GM23338 (cell line): Measurements from ENCODE around the gene SIRT6. TPM values are rescaled to one million over a fixed set of nuclear protein-coding genes. Genes with fewer than 3 reads are reported as not detected.

Experiments
- ATAC-seq: fragments of 200-7000 bp; cut with Tn5 transposase; 3 replicates; pipeline ENCODE4 v1.9.1; 2020
- DNase-seq: peaks from one replicate; pipeline ENCODE4 v3.0.0-alpha.2; 2015; ENCODE audit warnings: low spot score
- H2AFZ ChIP-seq: fragments of 200-600 bp; sonication (generic); 2 replicates; pipeline ENCODE4 v1.8.0; 2016; ENCODE audit warnings: antibody characterized with exemption, mild to moderate bottlenecking, moderate library complexity
- H3F3A ChIP-seq: fragments of 200-600 bp; sonication (generic); replicated peaks from 2 replicates; pipeline ENCODE4 v1.8.0; 2017; ENCODE audit warnings: antibody characterized with exemption, mixed run types, low read depth
- H3K27ac ChIP-seq: fragments of 200-600 bp; sonication (generic); 2 replicates; pipeline ENCODE4 v1.6.1; 2016; ENCODE audit warnings: low read depth
- H3K27me3 ChIP-seq: fragments of 200-600 bp; sonication (generic); 2 replicates; pipeline ENCODE4 v1.8.0; 2016; ENCODE audit warnings: mild to moderate bottlenecking, mixed run types, moderate library complexity; ENCODE audit not compliant: insufficient read depth
- H3K36me3 ChIP-seq: fragments of 200-600 bp; sonication (generic); 2 replicates; pipeline ENCODE4 v1.8.0; 2016; ENCODE audit warnings: mild to moderate bottlenecking; ENCODE audit not compliant: insufficient read depth
- H3K4me1 ChIP-seq: fragments of 200-600 bp; sonication (generic); 2 replicates; pipeline ENCODE4 v1.8.0; 2016; ENCODE audit warnings: mild to moderate bottlenecking, moderate library complexity; ENCODE audit not compliant: insufficient read depth
- H3K4me2 ChIP-seq: fragments of 200-600 bp; sonication (generic); 2 replicates; pipeline ENCODE4 v1.7.1; 2017; ENCODE audit warnings: mixed run types
- H3K4me3 ChIP-seq: fragments of 200-600 bp; sonication (generic); 2 replicates; pipeline ENCODE4 v1.6.1; 2016; ENCODE audit warnings: mixed run types
- H3K79me2 ChIP-seq: fragments of 200-600 bp; sonication (generic); replicated peaks from 2 replicates; pipeline ENCODE4 v1.8.0; 2017; ENCODE audit warnings: mild to moderate bottlenecking; ENCODE audit not compliant: insufficient read depth
- H3K9me2 ChIP-seq: fragments of 200-600 bp; sonication (generic); 2 replicates; pipeline ENCODE4 v1.8.0; 2017; ENCODE audit not compliant: insufficient read depth
- H4K20me1 ChIP-seq: fragments of 200-600 bp; sonication (generic); replicated peaks from 2 replicates; pipeline ENCODE4 v1.8.0; 2017; ENCODE audit warnings: mild to moderate bottlenecking; ENCODE audit not compliant: insufficient read depth
- H3K27ac Mint-ChIP-seq: 2 replicates; pipeline ENCODE4 v1.8.0; 2020; ENCODE audit warnings: inconsistent platforms, mild to moderate bottlenecking, moderate library complexity, mixed read lengths
- H3K27me3 Mint-ChIP-seq: 3 replicates; pipeline ENCODE4 v1.8.0; 2022; ENCODE audit warnings: low read depth, mild to moderate bottlenecking, moderate library complexity, mixed read lengths, inconsistent platforms; ENCODE audit not compliant: insufficient read depth, poor library complexity
- H3K36me3 Mint-ChIP-seq: 3 replicates; pipeline ENCODE4 v1.8.0; 2021; ENCODE audit warnings: low read depth, mild to moderate bottlenecking, inconsistent platforms, moderate library complexity, mixed read lengths
- H3K4me1 Mint-ChIP-seq: 3 replicates; pipeline ENCODE4 v1.8.0; 2020; ENCODE audit warnings: mild to moderate bottlenecking, inconsistent platforms, mixed read lengths
- H3K4me3 Mint-ChIP-seq: 3 replicates; pipeline ENCODE4 v1.8.0; 2021; ENCODE audit warnings: moderate library complexity, mild to moderate bottlenecking, inconsistent platforms, mixed read lengths
- H3K9me3 Mint-ChIP-seq: 3 replicates; pipeline ENCODE4 v1.8.0; 2020; ENCODE audit warnings: moderate library complexity, mild to moderate bottlenecking, inconsistent platforms, mixed read lengths
- CREB1 ChIP-seq: fragments of 250-450 bp; sonication (Bioruptor Pico); IDR thresholded peaks from 2 replicates; pipeline ENCODE4 v1.5.0; 2020; ENCODE audit warnings: low read depth, mild to moderate bottlenecking, moderate library complexity
- CTCF ChIP-seq, 2 experiments: fragments of 200-600 bp in 1 of 2; sonication (generic) in 1 of 2; conservative IDR thresholded peaks; 2 replicates each; pipeline versions ENCODE4 v1.5.1 to v1.6.1; 2016 to 2017; ENCODE audit warnings: antibody characterized with exemption in 2 of 2, low read depth in 2 of 2, mild to moderate bottlenecking in 2 of 2, moderate library complexity in 1 of 2
- ETS1 ChIP-seq: IDR thresholded peaks from 2 replicates; pipeline ENCODE4 v1.6.1; 2016; ENCODE audit warnings: antibody characterized with exemption
- STAT1 ChIP-seq: IDR thresholded peaks from one replicate; pipeline ENCODE4 v1.6.1; 2016; ENCODE audit warnings: antibody characterized with exemption; ENCODE audit not compliant: unreplicated experiment
- ZNF331 ChIP-seq: fragments of 250-450 bp; sonication (Bioruptor Pico); IDR thresholded peaks from 2 replicates; pipeline ENCODE4 v1.5.0; 2020; ENCODE audit warnings: low read depth, mild to moderate bottlenecking, moderate library complexity
- ZNF462 ChIP-seq: fragments of 250-450 bp; sonication (Bioruptor Pico); IDR thresholded peaks from 2 replicates; pipeline ENCODE4 v1.5.0; 2020; ENCODE audit warnings: mild to moderate bottlenecking, moderate library complexity
- polyA plus RNA-seq: library from polyadenylated mRNA; unstranded; fragments of >200 nt; fragmentation: Nextera tagmentation; extraction: Ambion mirVana; gene quantifications from 2 replicates; pipeline ENCODE4 v1.2.1, GENCODE V29; 2016
- total RNA-seq: library from RNA; depleted of rRNA; stranded (reverse); fragments of >200 nt; shearing (Covaris generic); gene quantifications from 2 replicates; pipeline ENCODE4 v1.2.3, GENCODE V29; 2014

The SIRT6 gene
- total and polyA plus RNA-seq, 2 experiments from 2014 or later = 18.9 to 26.7 TPM

GRCh38 chr19:4186087-4186993, 4.0 kb upstream of the SIRT6 start:
- H3K9me2 ChIP-seq = no peaks in the 10 kb centered on the region
- H3K36me3 ChIP-seq = no peaks in the 10 kb centered on the region
- Mint-ChIP-seq H3K27ac (no peak overlapping the region), H3K36me3 (no peaks in the 10 kb centered on the region), H3K27me3 (peaks cover 9% of the 10 kb centered on the region), H3K4me3 (peak overlapping the region; percentile 6; the same call in 1 of the 3 replicates), H3K4me1 (no peaks in the 10 kb centered on the region; the same call in 2 of the 3 replicates), H3K9me3 (no peaks in the 10 kb centered on the region; the same call in 1 of the 3 replicates)
- H3K27me3 ChIP-seq = no peaks in the 10 kb centered on the region
- DNase-seq (peak; percentile 96), ATAC-seq (peak; percentile 85)
- 0 out of 2 replicates have a peak overlapping the region, but pooled peaks have one; percentile 32 for H3K4me3 ChIP-seq
- H4K20me1 ChIP-seq = no peaks in the 10 kb centered on the region
- no peaks in the 10 kb centered on the region; the same call in 1 of the 2 replicates for H3K79me2 ChIP-seq
- TF ChIP-seq ETS1 (no peak), ZNF331 (CRISPR knock-in tag) (no peak), CREB1 (0 out of 2 replicates have a peak, but pooled peaks have one; percentile 17), CTCF (conservative IDR thresholded peaks at IDR 0.05; ENCODE audit: low read depth in 2 of 2) (peak; percentile 84 to 94), STAT1 (no peak), ZNF462 (CRISPR knock-in tag) (0 out of 2 replicates have a peak, but pooled peaks have one; percentile 16)
- no peak overlapping the region for H3K27ac ChIP-seq
- H2AFZ ChIP-seq = peak overlapping the region; percentile 89
- H3F3A ChIP-seq = peaks cover 3% of the 10 kb centered on the region; the same call in 1 of the 2 replicates
- peaks cover 6% of the 10 kb centered on the region; the same call in 1 of the 2 replicates for H3K4me1 ChIP-seq
- peak overlapping the region; percentile 71 for H3K4me2 ChIP-seq
